GM19193 (cell line): ENCODE data around the gene PCSK2.

ENCODE experiments used
- POLR2A ChIP-seq: IDR thresholded peaks from 4 replicates; pipeline ENCODE4 v1.6.1; 2011; ENCODE audit not compliant: insufficient read depth, insufficient read length; ENCODE audit errors: extremely low read depth

The PCSK2 gene

DNA sequence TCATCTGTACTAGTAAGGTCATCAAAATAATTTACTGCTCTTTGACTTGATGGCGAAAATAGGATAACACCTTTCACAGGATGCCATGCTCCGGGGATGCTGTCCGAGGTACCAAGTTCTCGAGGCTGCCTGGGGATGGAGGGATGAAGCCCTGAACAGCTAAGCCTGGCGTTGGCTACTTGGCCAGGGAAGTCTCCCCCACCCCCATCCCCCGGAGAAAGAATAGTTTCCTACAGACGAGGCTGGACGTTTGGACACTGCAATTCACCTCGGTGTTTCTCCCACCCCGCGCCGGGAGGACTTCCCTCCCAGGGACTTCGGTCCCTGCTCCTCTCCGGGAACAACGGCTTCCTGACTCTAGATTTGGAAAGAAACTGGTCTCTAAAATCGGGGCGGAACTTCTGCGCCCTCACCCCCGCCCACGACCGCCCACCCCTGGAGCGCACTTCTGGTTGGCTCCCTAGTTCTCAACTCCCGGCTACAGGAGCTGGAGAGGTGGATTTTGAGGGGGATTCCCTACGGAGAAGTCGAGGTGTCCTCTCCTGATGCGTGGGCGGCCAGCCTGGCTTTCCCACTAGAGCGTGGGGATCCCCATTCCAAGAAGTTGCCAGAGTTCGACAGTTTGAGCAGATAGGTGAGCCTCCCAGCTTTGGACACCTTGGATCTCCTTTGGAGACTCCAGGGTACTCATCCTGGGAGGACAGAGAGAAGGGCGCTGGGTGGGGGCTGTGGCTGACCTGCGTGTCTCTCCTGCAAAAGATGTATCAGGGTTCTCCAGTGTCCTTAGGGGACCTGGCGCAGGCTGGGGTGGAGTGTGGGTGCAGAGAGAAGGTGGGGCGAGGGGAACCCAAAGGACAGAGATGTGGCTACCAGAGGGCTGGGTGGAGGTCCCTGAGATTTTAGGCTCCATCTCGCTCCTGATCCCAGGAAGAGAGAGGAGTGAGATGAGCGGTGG is 1.1 kb downstream of the PCSK2 start:
- no peak for TF ChIP-seq POLR2A

DNA sequence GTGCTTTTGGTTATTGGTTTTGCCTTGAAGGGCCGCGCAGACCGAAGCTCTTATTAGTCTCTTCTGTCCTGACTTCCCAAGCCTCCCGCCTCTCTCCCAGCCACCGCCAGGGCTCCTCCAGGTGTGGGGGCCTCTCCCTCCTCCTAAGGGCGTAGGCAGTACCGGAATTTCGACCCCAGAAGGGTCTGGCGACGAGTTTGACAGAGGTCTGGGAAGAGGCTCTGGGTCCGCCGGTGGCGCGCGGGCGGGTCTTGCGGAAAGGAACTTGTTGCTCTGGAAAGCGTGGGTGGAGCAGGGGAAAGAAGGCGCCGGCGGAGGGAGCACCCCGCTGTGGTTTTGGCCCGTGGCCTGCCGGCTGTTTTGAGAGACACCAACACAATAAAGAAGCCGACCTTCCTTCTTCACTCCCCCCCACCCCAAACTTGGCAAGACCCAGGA is 1.8 kb downstream of the PCSK2 start:
- no peak for TF ChIP-seq POLR2A

DNA sequence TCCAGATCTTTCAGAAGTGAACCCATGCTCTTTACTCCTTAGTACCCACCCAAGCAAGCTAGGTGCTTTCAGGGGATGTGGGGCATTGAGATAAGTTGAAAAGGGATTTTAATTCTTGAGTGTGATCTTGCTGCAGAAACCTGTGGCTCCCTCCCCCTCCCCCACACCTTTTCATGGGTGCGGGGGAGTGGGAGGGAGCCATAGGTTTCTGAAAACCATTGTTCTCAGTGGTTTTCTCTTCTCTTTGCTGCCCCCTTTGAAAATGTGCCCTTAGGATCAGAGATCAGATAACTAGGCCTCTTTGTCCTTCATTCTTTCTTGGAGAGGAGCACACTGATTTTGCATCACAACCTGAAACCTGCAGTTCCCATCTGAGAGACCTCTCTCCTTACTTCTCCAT is 2.4 kb downstream of the PCSK2 start:
- no peak for TF ChIP-seq POLR2A

- no peak for TF ChIP-seq POLR2A
These were observed 6.8 kb downstream of the PCSK2 start for GRCh38 chr20:17233626-17234025.

GRCh38 chr20:17236766-17237165 is 9.9 kb downstream of the PCSK2 start:
- no peak for TF ChIP-seq POLR2A

DNA sequence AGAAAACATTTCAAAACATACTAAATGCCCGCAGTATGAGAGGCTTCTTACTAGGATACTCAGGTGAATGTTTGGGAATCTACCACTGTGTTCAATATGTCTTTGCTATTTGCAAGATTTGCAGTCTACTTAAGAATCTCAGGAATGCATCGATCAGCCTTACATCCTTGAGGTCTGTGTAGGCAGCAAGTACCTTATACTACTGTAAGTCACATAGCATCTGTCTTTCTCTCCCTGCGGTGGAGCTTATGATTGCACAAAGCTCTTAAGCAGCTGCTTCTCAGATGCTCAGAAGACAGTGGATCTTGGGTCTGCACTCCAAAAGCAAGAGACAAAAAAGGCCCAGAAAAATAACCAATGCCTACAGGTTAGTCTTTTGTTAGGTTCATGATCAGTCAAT is 21.4 kb downstream of the PCSK2 start:
- no peak for TF ChIP-seq POLR2A

DNA sequence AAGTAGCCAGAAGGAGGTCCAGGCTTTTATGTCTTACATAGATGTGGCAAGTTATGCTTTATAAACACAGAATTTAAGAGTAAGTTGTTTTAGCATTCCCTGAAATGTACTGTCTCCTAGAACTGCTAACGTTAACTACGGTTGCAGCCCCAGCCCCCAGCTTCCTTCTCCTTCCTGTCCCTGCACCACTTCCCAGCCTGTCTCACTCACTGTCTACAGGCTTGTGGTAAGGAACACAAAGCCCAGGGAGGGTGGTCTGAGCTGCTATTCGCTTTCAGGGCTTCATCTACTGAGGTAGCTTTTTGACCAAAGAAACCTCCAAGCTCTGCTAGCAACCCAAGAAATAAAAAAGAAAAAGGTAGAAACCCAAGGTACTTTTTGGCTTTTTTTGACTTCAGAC is 35.9 kb downstream of the PCSK2 start:
- no peak for TF ChIP-seq POLR2A

GRCh38 chr20:17273717-17274116 is 46.9 kb downstream of the PCSK2 start:
- TF ChIP-seq POLR2A = no peak

DNA sequence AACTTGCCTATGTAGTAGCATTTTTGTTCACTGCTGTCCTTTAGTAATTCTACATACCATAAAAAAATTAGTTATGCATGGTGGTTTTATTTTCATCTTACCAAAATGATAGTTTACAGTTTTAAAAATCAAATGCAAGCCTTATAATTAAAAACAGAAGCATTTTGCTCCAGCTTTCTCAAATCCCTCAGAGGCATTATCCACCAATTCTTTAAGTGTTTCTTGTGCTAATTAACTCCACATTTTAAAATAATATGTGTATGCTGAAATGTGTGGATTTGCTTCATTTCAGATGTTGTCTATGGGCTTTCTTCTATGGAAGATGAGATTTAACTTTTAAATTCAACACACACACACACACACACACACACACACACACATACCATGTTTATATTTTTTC is 49.3 kb downstream of the PCSK2 start:
- TF ChIP-seq POLR2A = no peak

DNA sequence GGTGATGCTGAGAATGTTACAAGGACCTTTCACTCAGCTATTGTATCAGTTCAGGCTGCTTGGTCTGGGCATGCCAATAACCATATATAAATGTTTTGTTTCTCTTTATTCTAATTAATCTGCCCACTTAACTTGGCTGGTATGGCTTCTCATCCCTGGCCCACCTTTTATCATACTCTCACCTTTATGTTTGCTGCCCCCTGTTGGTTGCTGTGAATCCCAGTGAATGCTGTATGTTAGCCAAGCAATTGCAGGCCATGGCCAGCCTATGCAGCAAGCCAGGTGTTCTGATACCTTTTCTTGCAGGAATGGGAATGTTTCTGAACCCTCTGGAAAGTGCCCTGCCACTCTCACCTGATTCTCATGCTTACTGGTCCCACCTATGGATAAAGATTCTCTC is 54.6 kb downstream of the PCSK2 start:
- TF ChIP-seq POLR2A = no peak

DNA sequence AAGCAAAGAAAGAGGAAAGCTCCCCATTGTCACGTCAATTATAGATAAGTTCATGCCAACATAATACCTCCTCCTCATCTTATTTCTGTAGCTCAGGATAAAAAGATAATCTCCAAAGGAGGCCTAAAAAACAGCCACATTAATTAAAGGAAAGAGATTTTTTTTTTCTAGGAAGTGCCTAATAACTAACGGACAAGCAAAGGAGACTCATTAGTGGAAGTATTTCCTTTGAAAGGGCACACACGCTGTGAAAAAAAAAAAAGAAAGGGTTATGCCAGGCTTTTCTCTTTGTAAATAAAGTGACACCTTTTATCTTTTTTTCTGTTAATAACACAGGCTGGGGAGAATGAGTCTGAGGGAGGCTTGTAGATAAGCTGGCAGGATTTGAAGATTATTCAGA is 55.7 kb downstream of the PCSK2 start:
- TF ChIP-seq POLR2A = no peak

DNA sequence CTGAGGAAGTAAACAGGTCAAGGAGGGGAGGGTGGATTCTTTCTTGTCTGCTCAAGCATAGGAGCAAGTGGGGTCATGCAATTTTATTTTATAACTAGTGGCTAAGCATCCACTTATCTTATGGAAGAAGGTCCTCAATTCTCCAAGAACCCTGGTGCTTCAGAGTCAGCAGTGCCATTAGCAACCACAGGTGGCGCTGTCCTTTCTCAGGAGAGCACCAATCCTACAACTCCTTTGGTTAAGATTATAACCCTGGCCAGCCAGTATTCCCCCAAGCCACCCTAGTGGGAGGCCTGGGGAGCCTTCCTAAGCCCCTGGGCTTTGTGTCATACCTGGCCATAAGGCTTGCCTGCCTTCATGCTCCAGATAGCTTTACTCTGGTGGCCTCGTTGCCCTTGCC is 60.7 kb downstream of the PCSK2 start:
- TF ChIP-seq POLR2A = no peak

DNA sequence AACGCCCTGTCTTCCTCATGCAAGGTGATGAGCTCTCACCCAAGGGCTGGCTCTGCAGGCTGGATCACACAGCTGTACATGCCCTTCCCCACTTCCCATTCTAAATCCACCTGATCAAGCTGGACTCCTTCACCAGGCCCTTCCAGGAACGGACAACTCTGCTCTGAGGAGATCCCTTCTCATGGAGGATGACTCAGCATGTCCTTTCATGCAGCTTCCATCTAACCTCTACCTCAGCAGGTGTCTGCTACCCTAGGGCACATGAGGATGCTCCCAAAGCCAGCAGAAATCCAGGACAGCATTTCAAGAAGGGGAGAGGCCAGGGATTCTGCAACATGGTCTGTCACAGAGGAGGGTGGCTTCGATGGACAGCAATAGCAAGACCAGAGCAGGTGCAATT is 61.2 kb downstream of the PCSK2 start:
- TF ChIP-seq POLR2A = no peak

DNA sequence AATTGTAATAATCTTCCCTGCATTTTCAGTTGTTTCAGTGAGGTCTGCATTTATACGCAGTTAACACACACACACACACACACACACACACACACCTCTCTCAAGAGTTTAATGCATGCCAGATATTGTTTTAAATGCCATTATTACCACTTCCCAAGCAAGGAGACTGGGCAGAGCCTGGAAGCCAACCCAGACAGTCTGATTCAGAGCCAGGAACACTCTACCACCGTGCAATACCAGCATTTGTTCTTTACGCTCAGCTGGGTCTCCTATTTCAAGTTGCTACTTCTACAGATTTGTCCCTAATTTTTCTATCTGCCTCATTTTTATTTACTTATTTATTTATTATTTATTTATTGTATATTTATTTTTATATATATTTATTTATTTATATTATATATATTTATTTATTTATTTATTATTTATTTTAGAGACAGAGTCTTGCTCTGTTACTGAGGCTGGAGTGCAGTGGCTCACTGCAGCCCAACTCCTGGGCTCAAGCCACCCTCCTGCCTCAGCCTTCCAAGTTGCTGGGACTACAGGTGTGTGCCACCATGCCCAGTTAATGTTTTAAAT is 68.4 kb downstream of the PCSK2 start:
- TF ChIP-seq POLR2A = no peak

GRCh38 chr20:17295991-17296390 is 69.2 kb downstream of the PCSK2 start:
- TF ChIP-seq POLR2A = no peak

- no peak for TF ChIP-seq POLR2A
These were observed 71.3 kb downstream of the PCSK2 start for GRCh38 chr20:17298171-17298570.

GRCh38 chr20:17298751-17299150 is 71.9 kb downstream of the PCSK2 start:
- TF ChIP-seq POLR2A = no peak

GRCh38 chr20:17300113-17300512 is 73.3 kb downstream of the PCSK2 start:
- TF ChIP-seq POLR2A = no peak
